Breast epithelium (tissue), 3 donors: Measurements from ENCODE around the gene BEND3.

Experiments
- CTCF ChIP-seq, 3 donors: fragments of 450-650 bp; IDR thresholded peaks; one replicate each; pipeline ENCODE4 v1.5.1; 2016 to 2017; ENCODE audit warnings: antibody characterized with exemption in 3 of 3, mild to moderate bottlenecking in 3 of 3, moderate library complexity in 3 of 3
- POLR2A ChIP-seq: fragments of 450-650 bp; IDR thresholded peaks from one replicate; pipeline ENCODE4 v1.6.1; 2016; ENCODE audit warnings: antibody characterized with exemption, mild to moderate bottlenecking, moderate library complexity
- POLR2AphosphoS5 ChIP-seq, 3 donors: sonication (generic); formaldehyde crosslinking; IDR thresholded peaks; one replicate each; pipeline ENCODE4 v1.6.1; 2017; ENCODE audit warnings: antibody characterized with exemption in 3 of 3

- TF ChIP-seq CTCF (IDR thresholded peaks at IDR 0.05), result no peak
- TF ChIP-seq POLR2AphosphoS5 (IDR thresholded peaks at IDR 0.05), result no peak
- no peak for TF ChIP-seq POLR2A
Observed at GRCh38 chr6:107083047-107083768, 32.1 kb downstream of the BEND3 start.
